Measurements from ENCODE around the gene NEK4. TPM values are rescaled to one million over a fixed set of nuclear protein-coding genes. Genes with fewer than 3 reads are reported as not detected.

Gene NEK4
- total RNA-seq, 1 donor from 2014 or later, result 15.1 TPM

DNA sequence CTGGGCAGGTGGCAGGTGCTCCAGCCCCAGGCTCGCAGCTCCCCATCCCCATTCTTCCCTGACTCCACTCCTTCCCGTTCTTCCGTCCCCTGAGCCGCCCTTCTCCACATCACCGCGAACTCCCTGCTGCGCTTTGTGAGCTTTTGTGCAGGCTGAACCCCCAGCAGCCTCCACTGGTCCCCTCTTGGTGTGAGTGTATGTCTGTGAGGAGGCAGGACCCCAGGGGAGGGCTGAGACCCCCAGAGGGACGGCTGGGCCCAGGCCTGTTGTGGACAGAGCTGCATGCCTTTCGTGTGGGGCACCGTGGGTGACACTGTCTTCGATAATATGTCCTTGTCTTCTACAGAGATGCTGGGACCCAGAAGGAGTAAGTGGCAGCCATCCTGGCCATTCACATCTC lies 16.5 kb upstream of the NEK4 start:
- H3K79me2 ChIP-seq (ENCODE audit: insufficient read depth, low read length), result no peaks in the 10 kb centered on the region
- H3K27ac Mint-ChIP-seq (ENCODE audit: unreplicated experiment), result no peak overlapping the region
- no peaks in the 10 kb centered on the region for H3K36me3 Mint-ChIP-seq (ENCODE audit: low read depth, unreplicated experiment)
- no peak overlapping the region for H3K9ac ChIP-seq (ENCODE audit: low read length)
- no peaks in the 10 kb centered on the region for H4K20me1 ChIP-seq (ENCODE audit: insufficient read depth, low read length)
- no peaks in the 10 kb centered on the region for H3K4me1 Mint-ChIP-seq (ENCODE audit: low read depth, unreplicated experiment)
- H3K27me3 Mint-ChIP-seq (ENCODE audit: low read depth, unreplicated experiment), result peaks cover 53% of the 10 kb centered on the region
- no peaks in the 10 kb centered on the region for H3K4me1 ChIP-seq (ENCODE audit: insufficient read depth, low read length)
- no peak overlapping the region for H3K4me3 Mint-ChIP-seq (ENCODE audit: unreplicated experiment)
- H3K36me3 ChIP-seq (ENCODE audit: insufficient read depth, low read length), result no peaks in the 10 kb centered on the region
- H3K27me3 ChIP-seq (ENCODE audit: insufficient read depth, low read length), result peaks cover 8% of the 10 kb centered on the region
- no peak overlapping the region for H2AFZ ChIP-seq (ENCODE audit: low read depth, low read length)
- peaks cover 5% of the 10 kb centered on the region for H3K9me3 Mint-ChIP-seq (ENCODE audit: unreplicated experiment)
- H3K4me3 ChIP-seq (ENCODE audit: insufficient read depth, low read depth, low read length), result no peak overlapping the region
- no peak for TF ChIP-seq EZH2 (IDR thresholded peaks at IDR 0.05; ENCODE audit: insufficient read depth, low read length)
- TF ChIP-seq, protein P1, sequence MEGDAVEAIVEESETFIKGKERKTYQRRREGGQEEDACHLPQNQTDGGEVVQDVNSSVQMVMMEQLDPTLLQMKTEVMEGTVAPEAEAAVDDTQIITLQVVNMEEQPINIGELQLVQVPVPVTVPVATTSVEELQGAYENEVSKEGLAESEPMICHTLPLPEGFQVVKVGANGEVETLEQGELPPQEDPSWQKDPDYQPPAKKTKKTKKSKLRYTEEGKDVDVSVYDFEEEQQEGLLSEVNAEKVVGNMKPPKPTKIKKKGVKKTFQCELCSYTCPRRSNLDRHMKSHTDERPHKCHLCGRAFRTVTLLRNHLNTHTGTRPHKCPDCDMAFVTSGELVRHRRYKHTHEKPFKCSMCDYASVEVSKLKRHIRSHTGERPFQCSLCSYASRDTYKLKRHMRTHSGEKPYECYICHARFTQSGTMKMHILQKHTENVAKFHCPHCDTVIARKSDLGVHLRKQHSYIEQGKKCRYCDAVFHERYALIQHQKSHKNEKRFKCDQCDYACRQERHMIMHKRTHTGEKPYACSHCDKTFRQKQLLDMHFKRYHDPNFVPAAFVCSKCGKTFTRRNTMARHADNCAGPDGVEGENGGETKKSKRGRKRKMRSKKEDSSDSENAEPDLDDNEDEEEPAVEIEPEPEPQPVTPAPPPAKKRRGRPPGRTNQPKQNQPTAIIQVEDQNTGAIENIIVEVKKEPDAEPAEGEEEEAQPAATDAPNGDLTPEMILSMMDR (IDR thresholded peaks at IDR 0.05; ENCODE audit: insufficient read depth, low read depth, low read length), result no peak
- H3K4me2 ChIP-seq (ENCODE audit: low read length), result no peak overlapping the region
- FAIRE-seq (no peak), DNase-seq (ENCODE audit: low read depth) (no peak)
- no peaks in the 10 kb centered on the region for H3K9me3 ChIP-seq (ENCODE audit: insufficient read depth, low read depth, low read length)
- H3K27ac ChIP-seq (ENCODE audit: low read depth, low read length), result no peak overlapping the region

DNA sequence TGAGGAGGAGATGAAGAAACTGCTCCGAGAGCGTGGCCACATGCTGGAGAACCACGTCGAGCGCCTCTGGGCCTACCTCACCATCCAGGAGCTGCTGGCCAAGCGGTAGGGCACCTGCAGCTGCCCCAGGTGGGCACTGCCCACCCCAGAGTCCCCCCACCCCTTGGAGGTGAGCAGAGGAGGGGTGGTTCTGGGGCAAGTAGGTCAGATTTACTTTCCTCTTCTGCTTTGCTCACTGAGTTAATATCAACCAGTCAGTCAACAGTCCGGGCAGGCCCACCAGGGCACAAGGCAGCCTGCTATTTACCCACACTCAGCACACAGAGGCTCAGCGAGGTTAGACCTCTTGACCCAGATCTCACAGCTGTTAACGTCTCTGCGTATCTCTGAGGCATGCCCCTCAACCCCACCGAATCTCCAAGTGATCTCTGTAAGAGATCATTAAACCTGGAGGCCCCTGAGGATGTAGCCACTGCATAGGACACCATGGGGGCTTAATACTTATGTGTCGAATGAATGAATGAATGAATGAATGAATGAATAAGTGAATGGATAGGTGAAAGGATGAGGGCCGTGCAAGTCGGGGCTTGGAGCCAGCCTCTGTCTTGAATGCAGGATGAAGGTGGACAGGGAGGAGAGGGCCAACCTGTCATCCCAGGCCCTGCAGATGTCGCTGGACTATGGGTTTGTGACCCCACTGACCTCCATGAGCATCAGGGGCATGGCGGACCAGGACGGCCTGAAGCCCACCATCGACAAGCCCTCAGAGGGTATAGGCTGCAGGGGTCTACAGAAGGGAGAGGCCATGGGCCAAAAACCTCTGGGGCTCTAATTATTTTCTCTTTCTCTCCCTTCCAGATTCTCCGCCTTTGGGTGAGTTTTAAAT lies 15.8 kb upstream of the NEK4 start:
- FAIRE-seq, result no peak
- TF ChIP-seq EZH2 (IDR thresholded peaks at IDR 0.05; ENCODE audit: insufficient read depth, low read length), result no peak
- TF ChIP-seq, protein P1 (IDR thresholded peaks at IDR 0.05; ENCODE audit: insufficient read depth, low read depth, low read length), result no peak
- no peak overlapping the region for H3K27ac ChIP-seq (ENCODE audit: low read depth, low read length)
- Mint-ChIP-seq H3K27ac (ENCODE audit: unreplicated experiment) (no peak overlapping the region), H3K9me3 (ENCODE audit: unreplicated experiment) (peaks cover 5% of the 10 kb centered on the region), H3K36me3 (ENCODE audit: low read depth, unreplicated experiment) (no peaks in the 10 kb centered on the region), H3K4me1 (ENCODE audit: low read depth, unreplicated experiment) (no peaks in the 10 kb centered on the region), H3K27me3 (ENCODE audit: low read depth, unreplicated experiment) (peaks cover 56% of the 10 kb centered on the region), H3K4me3 (ENCODE audit: unreplicated experiment) (no peak overlapping the region)
- H3K36me3 ChIP-seq (ENCODE audit: insufficient read depth, low read length), result no peaks in the 10 kb centered on the region
- H3K4me1 ChIP-seq (ENCODE audit: insufficient read depth, low read length), result no peaks in the 10 kb centered on the region
- H3K4me3 ChIP-seq (ENCODE audit: insufficient read depth, low read depth, low read length), result no peak overlapping the region
- H2AFZ ChIP-seq (ENCODE audit: low read depth, low read length), result no peak overlapping the region
- H3K9me3 ChIP-seq (ENCODE audit: insufficient read depth, low read depth, low read length), result no peaks in the 10 kb centered on the region
- no peak overlapping the region for H3K9ac ChIP-seq (ENCODE audit: low read length)
- H4K20me1 ChIP-seq (ENCODE audit: insufficient read depth, low read length), result no peaks in the 10 kb centered on the region
- H3K79me2 ChIP-seq (ENCODE audit: insufficient read depth, low read length), result no peaks in the 10 kb centered on the region
- no peak for DNase-seq (ENCODE audit: low read depth)
- no peak overlapping the region for H3K4me2 ChIP-seq (ENCODE audit: low read length)
- peaks cover 15% of the 10 kb centered on the region for H3K27me3 ChIP-seq (ENCODE audit: insufficient read depth, low read length)

All from astrocyte (in vitro differentiated cells and primary cell).